K562 (cell line): ENCODE measurements around the gene TTC21A. TPM values are rescaled to one million over a fixed set of nuclear protein-coding genes. Genes with fewer than 3 reads are reported as not detected.

Experiments
- BCLAF1 ChIP-seq, 2 experiments: fragments of 450-650 bp in 1 of 2; IDR thresholded peaks; 2 replicates each; pipeline ENCODE4 v1.6.1; 2011 to 2017; ENCODE audit warnings: low read depth in 2 of 2, antibody characterized with exemption in 1 of 2, borderline replicate concordance in 1 of 2, low read length in 1 of 2, mild to moderate bottlenecking in 1 of 2, mixed read lengths in 1 of 2; ENCODE audit not compliant: control insufficient read depth in 1 of 2
- CBFA2T3 ChIP-seq: fragments of 450-650 bp; IDR thresholded peaks from 2 replicates; pipeline ENCODE4 v1.6.1; 2017
- CEBPZ ChIP-seq: fragments of 150-350 bp; IDR thresholded peaks from 2 replicates; pipeline ENCODE4 v1.6.1; 2014; ENCODE audit warnings: low read depth, mild to moderate bottlenecking, low read length, borderline replicate concordance
- CREM ChIP-seq: IDR thresholded peaks from 2 replicates; pipeline ENCODE4 v1.6.1; 2014; ENCODE audit warnings: antibody characterized with exemption, low read depth
- CXXC5 ChIP-seq: fragments of 250-450 bp; sonication (Bioruptor Pico); IDR thresholded peaks from 2 replicates; pipeline ENCODE4 v1.8.0; 2022; ENCODE audit warnings: inconsistent platforms, mild to moderate bottlenecking, moderate library complexity
- ESRRB ChIP-seq: fragments of 250-450 bp; sonication (Bioruptor Pico); IDR thresholded peaks from 2 replicates; pipeline ENCODE4 v1.5.0; 2020; ENCODE audit warnings: mild to moderate bottlenecking, moderate library complexity, borderline replicate concordance
- HMG20B ChIP-seq: fragments of 250-450 bp; sonication (Bioruptor Pico); IDR thresholded peaks from 2 replicates; pipeline ENCODE4 v1.5.0; 2021; ENCODE audit warnings: mild to moderate bottlenecking
- NFE2 ChIP-seq: IDR thresholded peaks from 2 replicates; pipeline ENCODE4 v1.6.1; 2014; ENCODE audit warnings: antibody characterized with exemption, low read depth
- THRB ChIP-seq: fragments of 450-650 bp; formaldehyde crosslinking; conservative IDR thresholded peaks from 2 replicates; pipeline ENCODE4 v1.4.0; 2022; ENCODE audit warnings: mild to moderate bottlenecking, missing genetic modification characterization
- VEZF1 ChIP-seq: fragments of 200-800 bp; sonication (Bioruptor generic); IDR thresholded peaks from 2 replicates; pipeline ENCODE4 v1.6.1; 2017; ENCODE audit warnings: missing genetic modification characterization, missing compliant biosample characterization
- ZNF280B ChIP-seq: fragments of 250-450 bp; sonication (Bioruptor Pico); IDR thresholded peaks from 2 replicates; pipeline ENCODE4 v1.5.1; 2021; ENCODE audit warnings: mild to moderate bottlenecking
- ZNF282 ChIP-seq: sonication (generic); formaldehyde crosslinking; IDR thresholded peaks from 2 replicates; pipeline ENCODE4 v1.8.1; 2023; ENCODE audit warnings: missing genetic modification reagents
- polyA plus RNA-seq, 8 experiments: library from polyadenylated mRNA; depleted of rRNA in 4 of 8; stranded (reverse) in 5 of 8; unstranded in 3 of 8; fragments of >200 nt; fragmentation: Nextera tagmentation in 2 of 8; fragmentation: Illumina TruSeq in 1 of 8; extraction: Ambion mirVana in 2 of 8; extraction: Trizol in 1 of 8; gene quantifications; 2 replicates each; pipeline versions ENCODE4 v1.2.1 to v1.2.3, GENCODE V29; 2011 to 2014; ENCODE audit warnings: inconsistent platforms in 1 of 8, missing spikeins in 1 of 8
- total RNA-seq, 7 experiments: library from RNA; depleted of rRNA in 6 of 7; stranded (reverse); fragments of >200 nt in 6 of 7; fragmentation: Illumina TruSeq in 2 of 7; extraction: Trizol in 2 of 7; gene quantifications; 2 replicates each; pipeline versions ENCODE4 v1.2.1 to v1.2.3, GENCODE V29; 2011 to 2021; ENCODE audit warnings: low replicate concordance in 1 of 7

The TTC21A gene
- total and polyA plus RNA-seq, 9 of the 15 experiments (the other 6 are each of a cell fraction or from before 2014, with no cell fraction given) = 0.22 to 1.4 (median 0.70) TPM

GRCh38 chr3:39146611-39147591, 39.4 kb downstream of the TTC21A start (continued):
- TF ChIP-seq VEZF1 (CRISPR knock-in tag) = peak; percentile 36; the same call in 1 of the 2 replicates
- no peak for TF ChIP-seq ZNF280B (CRISPR knock-in tag)
- TF ChIP-seq BCLAF1 (IDR thresholded peaks at IDR 0.05; ENCODE audit: borderline replicate concordance in 1 of 2, control insufficient read depth in 1 of 2, low read depth in 2 of 2, low read length in 1 of 2) = no peak
- no peak for TF ChIP-seq HMG20B (CRISPR knock-in tag)
- TF ChIP-seq THRB = peak; percentile 61; the same call in 1 of the 2 replicates
- TF ChIP-seq CBFA2T3 = peak; percentile 60
- TF ChIP-seq CEBPZ = no peak
- TF ChIP-seq CXXC5 = 0 out of 2 replicates have a peak, but pooled peaks have one; percentile 6
- peak; percentile 59; the same call in 1 of the 2 replicates for TF ChIP-seq NFE2
- peak; percentile 76 for TF ChIP-seq CREM
- no peak for TF ChIP-seq ZNF282 (CRISPR knock-in tag)
- no peak for TF ChIP-seq ESRRB
